BE2C (cell line): Measurements from ENCODE around the gene SOX8.
"Not testable (repeated sequence)": the region's sequence is repeated elsewhere in the genome, so short reads cannot be mapped to it uniquely, and the experiment has no call there.

ENCODE experiments used
- DNase-seq: peaks from one replicate; pipeline ENCODE4 v3.0.0-alpha.2; 2020
- H3K27me3 ChIP-seq: fragments of 250-450 bp; sonication (Bioruptor Pico); 2 replicates; pipeline ENCODE4 v1.5.1; 2020; ENCODE audit warnings: mild to moderate bottlenecking
- H3K36me3 ChIP-seq: fragments of 250-450 bp; sonication (Bioruptor Pico); 2 replicates; pipeline ENCODE4 v1.5.1; 2020; ENCODE audit warnings: mild to moderate bottlenecking
- H3K4me1 ChIP-seq: fragments of 250-450 bp; sonication (Bioruptor Pico); 2 replicates; pipeline ENCODE4 v1.5.1; 2020
- H3K4me3 ChIP-seq: 2 replicates; pipeline ENCODE4 v1.5.1; 2011; ENCODE audit warnings: low read depth, low read length
- H3K9me3 ChIP-seq: fragments of 250-450 bp; sonication (Bioruptor Pico); 2 replicates; pipeline ENCODE4 v1.5.1; 2020
- CTCF ChIP-seq: IDR thresholded peaks from 2 replicates; pipeline ENCODE4 v1.5.1; 2012; ENCODE audit warnings: mild to moderate bottlenecking, low read depth, low read length

Gene SOX8

GRCh38 chr16:951660-952301 is 29.8 kb upstream of the SOX8 start:
- no peaks in the 10 kb centered on the region for H3K9me3 ChIP-seq
- TF ChIP-seq CTCF, result no peak
- H3K4me3 ChIP-seq, result no peak overlapping the region
- no peaks in the 10 kb centered on the region for H3K36me3 ChIP-seq
- H3K4me1 ChIP-seq, result no peaks in the 10 kb centered on the region
- H3K27me3 ChIP-seq, result no peaks in the 10 kb centered on the region
- no peak for DNase-seq

GRCh38 chr16:952321-952720 is 29.2 kb upstream of the SOX8 start:
- H3K36me3 ChIP-seq, result no peaks in the 10 kb centered on the region
- no peaks in the 10 kb centered on the region for H3K4me1 ChIP-seq
- H3K4me3 ChIP-seq, result no peak overlapping the region
- no peaks in the 10 kb centered on the region for H3K27me3 ChIP-seq
- no peaks in the 10 kb centered on the region for H3K9me3 ChIP-seq
- DNase-seq, result no peak
- TF ChIP-seq CTCF, result no peak

GRCh38 chr16:953818-954217 is 27.8 kb upstream of the SOX8 start:
- not testable (repeated sequence) for H3K4me1 ChIP-seq, DNase-seq, H3K4me3 ChIP-seq, H3K9me3 ChIP-seq, H3K27me3 ChIP-seq, H3K36me3 ChIP-seq

GRCh38 chr16:955766-956165 is 25.8 kb upstream of the SOX8 start:
- not testable (repeated sequence) for H3K9me3 ChIP-seq, H3K36me3 ChIP-seq, DNase-seq, H3K4me3 ChIP-seq, H3K27me3 ChIP-seq, H3K4me1 ChIP-seq

GRCh38 chr16:959232-960040 is 22.1 kb upstream of the SOX8 start:
- no peaks in the 10 kb centered on the region for H3K27me3 ChIP-seq
- H3K4me1 ChIP-seq, result no peaks in the 10 kb centered on the region
- no peaks in the 10 kb centered on the region; the same call in 1 of the 2 replicates for H3K36me3 ChIP-seq
- no peak for TF ChIP-seq CTCF
- no peak overlapping the region for H3K4me3 ChIP-seq
- no peaks in the 10 kb centered on the region for H3K9me3 ChIP-seq
- no peak for DNase-seq

- Histone ChIP-seq H3K27me3 (no peaks in the 10 kb centered on the region), H3K4me1 (no peaks in the 10 kb centered on the region), H3K4me3 (no peak overlapping the region), H3K36me3 (peaks cover 3% of the 10 kb centered on the region), H3K9me3 (no peaks in the 10 kb centered on the region)
- no peak for DNase-seq
- no peak for TF ChIP-seq CTCF
These were observed 19.2 kb upstream of the SOX8 start for GRCh38 chr16:962366-962765.
